PC-9 (cell line): ENCODE results near the gene CDC42BPA. TPM values are rescaled to one million over a fixed set of nuclear protein-coding genes. Genes with fewer than 3 reads are reported as not detected.

Source experiments
- BruUV-seq: library from RNA; stranded (reverse); fragments of 400-500 nt; replicated peaks from 2 replicates; lab custom pipeline; 2021; lab: Mats Ljungman, UMichigan
- CTCF ChIA-PET: fragments of 300-600 bp; sonication (Branson Sonifier 250); formaldehyde crosslinking; loops from one replicate; lab custom pipeline; 2022; ENCODE audit warnings: antibody characterized with exemption; lab: Charles Lee
- POLR2A ChIA-PET: fragments of 300-600 bp; sonication (Branson Sonifier 250); formaldehyde crosslinking; loops from one replicate; lab custom pipeline; 2022; ENCODE audit warnings: antibody characterized with exemption; ENCODE audit not compliant: unreplicated experiment; lab: Charles Lee
- DNase-seq, 2 experiments: peaks; one replicate each; pipeline versions ENCODE4 v3.0.0 to v3.0.0-alpha.2; 2015 to 2022; ENCODE audit warnings: mixed read lengths in 1 of 2
- H2AFZ ChIP-seq: fragments of 200-600 bp; sonication (generic); 2 replicates; pipeline ENCODE4 v1.8.1; 2017; ENCODE audit warnings: antibody characterized with exemption
- H3F3A ChIP-seq: fragments of 200-600 bp; sonication (generic); 2 replicates; pipeline ENCODE4 v1.8.1; 2017; ENCODE audit warnings: antibody characterized with exemption, mild to moderate bottlenecking, low read depth; ENCODE audit not compliant: insufficient read depth
- H3K27ac ChIP-seq: fragments of 200-600 bp; sonication (generic); 2 replicates; pipeline ENCODE4 v1.6.1; 2016; ENCODE audit warnings: mixed run types
- H3K27me3 ChIP-seq: fragments of 200-600 bp; sonication (generic); 2 replicates; pipeline ENCODE4 v1.6.1; 2016; ENCODE audit warnings: low read depth, mixed run types; ENCODE audit not compliant: insufficient read depth
- H3K36me3 ChIP-seq: fragments of 200-600 bp; sonication (generic); 2 replicates; pipeline ENCODE4 v1.6.1; 2016; ENCODE audit warnings: low read depth, mixed run types
- H3K4me1 ChIP-seq: fragments of 200-600 bp; sonication (generic); replicated peaks from 2 replicates; pipeline ENCODE4 v1.6.1; 2016; ENCODE audit warnings: mixed run types; ENCODE audit not compliant: insufficient read depth
- H3K4me2 ChIP-seq: fragments of 200-600 bp; sonication (generic); 2 replicates; pipeline ENCODE4 v1.6.1; 2017; ENCODE audit warnings: mixed run types
- H3K4me3 ChIP-seq: fragments of 200-600 bp; sonication (generic); 2 replicates; pipeline ENCODE4 v1.6.1; 2016; ENCODE audit warnings: mixed run types
- H3K79me2 ChIP-seq: fragments of 200-600 bp; sonication (generic); 2 replicates; pipeline ENCODE4 v1.6.1; 2017; ENCODE audit warnings: low read depth, mixed run types
- H3K9me2 ChIP-seq: fragments of 200-600 bp; sonication (generic); 2 replicates; pipeline ENCODE4 v1.8.1; 2017; ENCODE audit warnings: mild to moderate bottlenecking; ENCODE audit not compliant: insufficient read depth
- H3K9me3 ChIP-seq: fragments of 200-600 bp; sonication (generic); 2 replicates; pipeline ENCODE4 v1.8.1; 2016; ENCODE audit warnings: low read depth; ENCODE audit not compliant: insufficient read depth
- H4K20me1 ChIP-seq: fragments of 200-600 bp; sonication (generic); 2 replicates; pipeline ENCODE4 v1.8.1; 2017; ENCODE audit not compliant: insufficient read depth
- CTCF ChIP-seq: fragments of 200-600 bp; sonication (generic); conservative IDR thresholded peaks from 2 replicates; pipeline ENCODE4 v1.6.1; 2017; ENCODE audit warnings: mixed run types, antibody characterized with exemption, mild to moderate bottlenecking, moderate library complexity
- EZH2 ChIP-seq: fragments of 200-600 bp; sonication (generic); IDR thresholded peaks from 2 replicates; pipeline ENCODE4 v1.8.0; 2017; ENCODE audit warnings: antibody characterized with exemption, low read depth
- intact Hi-C: fragments of 100-400 bp; cut with micrococcal nuclease; formaldehyde crosslinking; loops from one replicate; pipeline ENCODE4 v1.10.0; 2022; ENCODE audit not compliant: unreplicated experiment
- total RNA-seq: library from RNA; stranded (reverse); gene quantifications from 2 replicates; pipeline ENCODE4 v1.2.3, GENCODE V29; 2021

Gene CDC42BPA
- total RNA-seq, 1 experiment from 2014 or later, result 47.5 TPM

DNA sequence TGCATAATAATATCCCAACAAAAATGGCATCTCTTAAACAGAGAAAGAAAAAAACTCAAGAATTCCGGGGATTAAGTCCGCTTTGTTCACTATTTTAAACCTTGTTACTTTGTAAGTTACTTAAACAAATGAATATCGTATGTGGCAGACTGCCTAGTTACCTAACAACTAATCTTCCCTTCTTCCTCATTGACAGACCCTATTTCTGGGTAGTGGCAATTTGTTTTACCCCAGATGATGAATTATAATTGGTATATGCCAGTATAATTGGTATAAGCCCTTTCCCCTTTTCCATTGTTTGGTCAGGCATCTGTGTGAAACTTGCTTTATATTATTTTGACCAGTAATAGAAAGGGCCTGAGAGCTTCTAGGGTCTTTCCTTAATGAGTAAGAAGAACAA, 52.4 kb downstream of the CDC42BPA start:
- Histone ChIP-seq H3K79me2 (peaks cover 80% of the 10 kb centered on the region), H4K20me1 (peaks cover 31% of the 10 kb centered on the region)
- POLR2A ChIA-PET, result no interaction called here

DNA sequence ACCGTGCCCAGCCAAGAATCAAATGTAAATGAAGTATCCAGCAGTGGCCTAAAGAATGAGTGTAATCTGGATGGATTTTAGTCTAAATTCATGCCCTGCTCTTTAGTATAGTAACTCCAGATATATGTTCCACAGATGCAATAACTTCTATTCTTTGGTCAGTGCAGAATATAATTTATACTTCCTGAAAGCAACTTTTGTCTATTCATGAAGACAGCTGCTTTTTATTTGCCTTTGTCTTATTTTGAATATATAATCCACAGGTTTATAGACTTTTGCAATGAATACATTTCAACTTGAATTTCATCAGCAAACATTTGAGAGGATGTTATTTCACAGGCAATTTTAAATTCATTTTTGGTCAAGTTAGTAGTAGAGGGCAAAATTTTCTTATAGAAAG, 54.4 kb downstream of the CDC42BPA start:
- H3K27me3 ChIP-seq, result no peaks in the 10 kb centered on the region
- no peak overlapping the region for H2AFZ ChIP-seq
- no peak overlapping the region for H3K4me3 ChIP-seq
- no peak for DNase-seq
- no peaks in the 10 kb centered on the region for H3K9me2 ChIP-seq
- H4K20me1 ChIP-seq, result peaks cover 25% of the 10 kb centered on the region; the same call in 1 of the 2 replicates
- H3K4me2 ChIP-seq, result no peak overlapping the region
- CTCF ChIA-PET, result no interaction called here
- intact Hi-C loops, result no loop called here
- H3K36me3 ChIP-seq, result no peaks in the 10 kb centered on the region
- H3K79me2 ChIP-seq, result peaks cover 79% of the 10 kb centered on the region
- no peaks in the 10 kb centered on the region for H3K9me3 ChIP-seq
- POLR2A ChIA-PET, result no interaction called here
- BruUV-seq, result no TSS peak
- no peak for TF ChIP-seq CTCF
- TF ChIP-seq EZH2, result no peak
- no peak overlapping the region for H3K27ac ChIP-seq
- H3F3A ChIP-seq, result no peaks in the 10 kb centered on the region
- H3K4me1 ChIP-seq, result peaks cover 2% of the 10 kb centered on the region; the same call in 1 of the 2 replicates

More for the DNA sequence above, 52.4 kb downstream of the CDC42BPA start:
- Histone ChIP-seq H3K27me3 (no peaks in the 10 kb centered on the region), H3K36me3 (no peaks in the 10 kb centered on the region), H3K9me3 (no peaks in the 10 kb centered on the region), H3K9me2 (no peaks in the 10 kb centered on the region), H3K4me3 (no peak overlapping the region), H2AFZ (no peak overlapping the region), H3K27ac (no peak overlapping the region), H3K4me1 (peaks cover 10% of the 10 kb centered on the region; the same call in 1 of the 2 replicates), H3K4me2 (no peak overlapping the region), H3F3A (no peaks in the 10 kb centered on the region; the same call in 1 of the 2 replicates)
- no TSS peak for BruUV-seq
- no peak for DNase-seq
- CTCF ChIA-PET, result no interaction called here
- intact Hi-C loops, result no loop called here
- TF ChIP-seq EZH2 (no peak), CTCF (no peak)

DNA sequence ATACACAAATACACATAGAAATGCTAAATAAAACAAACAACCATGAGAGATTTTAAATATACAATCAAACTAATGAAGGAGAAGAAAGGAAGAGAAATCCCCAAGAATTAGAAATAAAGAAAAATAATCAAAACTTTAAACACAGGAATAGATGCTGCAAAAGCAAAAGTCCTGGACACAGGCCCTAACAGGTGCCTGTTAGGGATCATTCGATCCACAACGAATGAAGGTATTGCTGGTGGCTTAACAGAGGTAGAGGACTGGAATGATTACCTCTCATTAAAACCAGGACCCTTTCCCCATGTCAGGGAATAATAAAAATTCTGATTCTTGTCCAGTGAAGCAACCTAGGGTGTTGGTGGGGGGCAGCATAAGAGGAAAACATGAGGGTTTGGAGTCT, 56.8 kb downstream of the CDC42BPA start:
- Histone ChIP-seq H3K9me3 (no peaks in the 10 kb centered on the region), H3K4me3 (no peak overlapping the region), H3K9me2 (no peaks in the 10 kb centered on the region), H3F3A (no peaks in the 10 kb centered on the region), H3K79me2 (peaks cover 79% of the 10 kb centered on the region), H3K4me1 (no peaks in the 10 kb centered on the region), H2AFZ (no peak overlapping the region), H3K27me3 (no peaks in the 10 kb centered on the region), H3K4me2 (no peak overlapping the region), H3K36me3 (no peaks in the 10 kb centered on the region), H3K27ac (no peak overlapping the region), H4K20me1 (peaks cover 19% of the 10 kb centered on the region)
- no peak for TF ChIP-seq CTCF
- no peak for TF ChIP-seq EZH2
- ChIA-PET CTCF (no interaction called here), POLR2A (no interaction called here)
- BruUV-seq, result no TSS peak
- intact Hi-C loops, result no loop called here
- DNase-seq, result no peak
